ENCODE measurements around the gene MAT2B. TPM values are rescaled to one million over a fixed set of nuclear protein-coding genes. Genes with fewer than 3 reads are reported as not detected.
A peak's percentile ranks its signal among the peaks of the same experiment; 100 is the strongest.

MAT2B gene
- total and polyA plus RNA-seq, 2 of the 13 experiments (the other 11 are each of a cell fraction or from before 2014, with no cell fraction given), result 20.2 to 37.1 TPM

GRCh38 chr5:163458778-163459385, 46.5 kb upstream of the MAT2B start:
- peak overlapping the region; percentile 99 for H3K9ac ChIP-seq (ENCODE audit: insufficient read depth, low read depth, low read length)
- POLR2A ChIA-PET, result interaction anchor here (0.9 to 5.8 kb wide), 6 partner anchors 9 to 48 kb away, joined by 3 to 182 read pairs (median 15); partner anchors contain the start of genes CCNG1 and MAT2B
- H3K79me2 ChIP-seq (ENCODE audit: insufficient read depth, low read length), result peaks cover 56% of the 10 kb centered on the region
- CTCF ChIA-PET (ENCODE audit: low intra/inter-chr PET ratio, low total read pairs), result no interaction called here
- H3K36me3 ChIP-seq (replicated peaks in 1 of 2; ENCODE audit: control insufficient read depth in 1 of 2, insufficient read depth in 2 of 2, low read length in 2 of 2), result peaks cover 2 to 9% of the 10 kb centered on the region in 2 experiments; a peak in 3 of 5 replicates
- H3K4me2 ChIP-seq (ENCODE audit: low read depth, low read length), result peak overlapping the region; percentile 79
- no peaks in the 10 kb centered on the region for H3K9me3 ChIP-seq (ENCODE audit: low read length)
- DNase-seq (ENCODE audit: low spot score) (no peak), FAIRE-seq (no peak), ATAC-seq (no peak)
- H3K27ac ChIP-seq (ENCODE audit: extremely low read length, insufficient read depth, low read length), result peak overlapping the region; percentile 100
- peak; percentile 3; the same call in 1 of the 2 replicates for TF ChIP-seq ZFP36L1 (CRISPR knock-in tag; IDR thresholded peaks at IDR 0.05)
- no peak for TF ChIP-seq HDAC2 (CRISPR knock-in tag; IDR thresholded peaks at IDR 0.05)
- 4% methylated on average over 6 of the region's 6 CpGs for WGBS (ENCODE audit: low lambda C conversion rate)
- H3K4me3 ChIP-seq (replicated peaks in 1 of 3; ENCODE audit: insufficient read depth in 1 of 3, low read depth in 2 of 3, low read length in 3 of 3), result peak overlapping the region; percentile 68 to 88 (median 86)
- BruUV-seq (replicated peaks), result no TSS peak
- in situ Hi-C loops (cut with HindIII; ENCODE audit: extremely low pct_ligation_motif_present, low pct_unique_long_range_greater_than_20kb), result no loop called here
- no peak overlapping the region for H2AFZ ChIP-seq (ENCODE audit: low read length)
- H3K27me3 ChIP-seq (ENCODE audit: control insufficient read depth in 1 of 2, insufficient read depth in 2 of 2, low read length in 2 of 2), result peaks cover 0 to 4% of the 10 kb centered on the region in 2 experiments; a peak in 1 of 5 replicates
- H3K4me1 ChIP-seq (ENCODE audit: insufficient read depth, low read length), result peaks cover 32% of the 10 kb centered on the region
- H4K20me1 ChIP-seq (ENCODE audit: insufficient read depth, low read length), result no peaks in the 10 kb centered on the region
- intact Hi-C loops (cut with micrococcal nuclease; ENCODE audit: unreplicated experiment), result loop anchor here (1.0 kb wide), 1 partner anchor 19 kb away; no protein-coding TSS in a partner anchor

- H2AFZ ChIP-seq (ENCODE audit: low read length), result no peak overlapping the region
- no peaks in the 10 kb centered on the region for H4K20me1 ChIP-seq (ENCODE audit: insufficient read depth, low read length)
- peaks cover 32% of the 10 kb centered on the region for H3K4me1 ChIP-seq (ENCODE audit: insufficient read depth, low read length)
- ChIA-PET POLR2A (interaction anchor here (0.9 to 5.8 kb wide), 8 partner anchors 9 to 47 kb away, joined by 3 to 182 read pairs (median 10); partner anchors contain the start of genes CCNG1 and MAT2B), CTCF (ENCODE audit: low intra/inter-chr PET ratio, low total read pairs) (no interaction called here)
- in situ Hi-C loops (cut with HindIII; ENCODE audit: extremely low pct_ligation_motif_present, low pct_unique_long_range_greater_than_20kb) (no loop called here), intact Hi-C loops (cut with micrococcal nuclease; ENCODE audit: unreplicated experiment) (no loop called here)
- peaks cover 2 to 9% of the 10 kb centered on the region in 2 experiments; a peak in 3 of 5 replicates for H3K36me3 ChIP-seq (replicated peaks in 1 of 2; ENCODE audit: control insufficient read depth in 1 of 2, insufficient read depth in 2 of 2, low read length in 2 of 2)
- H3K4me2 ChIP-seq (ENCODE audit: low read depth, low read length), result peak overlapping the region; percentile 79
- H3K4me3 ChIP-seq (replicated peaks in 1 of 3; ENCODE audit: insufficient read depth in 1 of 3, low read depth in 2 of 3, low read length in 3 of 3), result peak overlapping the region; percentile 68 to 88 (median 86)
- no peaks in the 10 kb centered on the region for H3K9me3 ChIP-seq (ENCODE audit: low read length)
- WGBS (ENCODE audit: low lambda C conversion rate), result 1% methylated on average over 11 of the region's 12 CpGs
- no TSS peak for BruUV-seq (replicated peaks)
- H3K9ac ChIP-seq (ENCODE audit: insufficient read depth, low read depth, low read length), result peak overlapping the region; percentile 99
- peaks cover 59% of the 10 kb centered on the region for H3K79me2 ChIP-seq (ENCODE audit: insufficient read depth, low read length)
- peak overlapping the region; percentile 100 for H3K27ac ChIP-seq (ENCODE audit: extremely low read length, insufficient read depth, low read length)
- FAIRE-seq, result no peak
- no peak for DNase-seq (ENCODE audit: low spot score)
- no peak for ATAC-seq
- peaks cover 0 to 4% of the 10 kb centered on the region in 2 experiments; a peak in 1 of 5 replicates for H3K27me3 ChIP-seq (ENCODE audit: control insufficient read depth in 1 of 2, insufficient read depth in 2 of 2, low read length in 2 of 2)
- TF ChIP-seq ZBTB7B (CRISPR knock-in tag; IDR thresholded peaks at IDR 0.05), result no peak
- no peak for TF ChIP-seq ZNF296 (CRISPR knock-in tag; conservative IDR thresholded peaks at IDR 0.05)
- no peak for TF ChIP-seq SRSF9 (IDR thresholded peaks at IDR 0.05; ENCODE audit: borderline replicate concordance, insufficient read depth, low read depth, low read length, poor library complexity, severe bottlenecking)
- TF ChIP-seq PLSCR1 (CRISPR knock-in tag; IDR thresholded peaks at IDR 0.05; ENCODE audit: borderline replicate concordance), result no peak
- TF ChIP-seq ZNF776 (CRISPR knock-in tag; IDR thresholded peaks at IDR 0.05), result no peak
- TF ChIP-seq BCLAF1 (IDR thresholded peaks at IDR 0.05), result no peak
- TF ChIP-seq ZBTB34 (CRISPR knock-in tag; IDR thresholded peaks at IDR 0.05), result no peak
- TF ChIP-seq MAX (IDR thresholded peaks at IDR 0.05), result no peak
These were observed 46.0 kb upstream of the MAT2B start for GRCh38 chr5:163459462-163459818.
